K562 (cell line): ENCODE results near the gene HYOU1. TPM values are rescaled to one million over a fixed set of nuclear protein-coding genes. Genes with fewer than 3 reads are reported as not detected.
A peak's percentile ranks its signal among the peaks of the same experiment; 100 is the strongest.

Experiments
- ATAC-seq: fragments of 200-7000 bp; cut with Tn5 transposase; 3 replicates; pipeline ENCODE4 v1.9.1; 2020; ENCODE audit warnings: moderate library complexity
- BruUV-seq: library from RNA; stranded (reverse); fragments of 400-500 nt; replicated peaks from 2 replicates; lab custom pipeline; 2021; lab: Mats Ljungman, UMichigan
- CTCF ChIA-PET: fragments of 300-600 bp; formaldehyde crosslinking; extraction: SDS; loops from one replicate; lab custom pipeline; 2021; ENCODE audit warnings: low intra/inter-chr PET ratio; lab: Yijun Ruan, JAX
- POLR2A ChIA-PET: fragments of 300-600, 350-650 bp; sonication (Branson Sonifier 250); formaldehyde crosslinking; extraction: SDS; loops from one replicate; lab custom pipeline; 2021; ENCODE audit warnings: antibody characterized with exemption, inconsistent platforms; lab: Yijun Ruan, JAX
- DNase-seq, 4 experiments: peaks; one replicate each; pipeline versions ENCODE4 v3.0.0 to v3.0.0-alpha.2; 2011 to 2018; ENCODE audit warnings: low spot score in 3 of 4, mixed read lengths in 3 of 4; ENCODE audit errors: extremely low read depth in 1 of 4
- FAIRE-seq: peaks from 2 replicates; lab custom pipeline; 2011; peaks lifted over from hg19 to GRCh38; lab: Jason Lieb, UNC
- H2AFZ ChIP-seq: 2 replicates; pipeline ENCODE4 v1.6.0; 2011; ENCODE audit warnings: low read depth, low read length, control low read depth, inconsistent platforms
- H3K27ac ChIP-seq: fragments of 200-600 bp; 3 replicates; pipeline ENCODE4 v1.8.0; 2011; ENCODE audit warnings: low read depth, mild to moderate bottlenecking, control low read depth, inconsistent platforms, low read length, moderate library complexity, mixed read lengths; ENCODE audit errors: extremely low read depth
- H3K27me3 ChIP-seq, 2 experiments: fragments of 300-600 bp in 1 of 2; 2 replicates in 1 of 2; 3 replicates in 1 of 2; pipeline versions ENCODE4 v1.6.0 to v1.8.0; 2011; ENCODE audit warnings: inconsistent platforms in 2 of 2, low read length in 2 of 2, mild to moderate bottlenecking in 1 of 2, mixed read lengths in 1 of 2, moderate library complexity in 1 of 2; ENCODE audit not compliant: control insufficient read depth in 2 of 2, insufficient read depth in 2 of 2
- H3K36me3 ChIP-seq: fragments of 300-600 bp; 3 replicates; pipeline ENCODE4 v1.8.0; 2011; ENCODE audit warnings: mild to moderate bottlenecking, low read length, inconsistent platforms; ENCODE audit not compliant: control insufficient read depth, insufficient read depth
- H3K4me1 ChIP-seq, 2 experiments: fragments of 200-600 bp in 1 of 2; replicated peaks in 1 of 2; 2 replicates in 1 of 2; 3 replicates in 1 of 2; pipeline versions ENCODE4 v1.5.1 to v1.8.0; 2011; ENCODE audit warnings: inconsistent platforms in 2 of 2, low read length in 2 of 2, mild to moderate bottlenecking in 1 of 2, mixed read lengths in 1 of 2, moderate library complexity in 1 of 2; ENCODE audit not compliant: control insufficient read depth in 2 of 2, insufficient read depth in 2 of 2
- H3K4me2 ChIP-seq: 2 replicates; pipeline ENCODE4 v1.6.1; 2011; ENCODE audit warnings: low read length, control low read depth, inconsistent platforms, mixed read lengths; ENCODE audit not compliant: insufficient read depth
- H3K4me3 ChIP-seq: fragments of 200-600 bp; sonication (generic), shearing (Covaris generic); 2 replicates; pipeline ENCODE4 v1.5.1; 2016; ENCODE audit warnings: control low read depth, inconsistent platforms
- H3K79me2 ChIP-seq: fragments of 200-600 bp; 3 replicates; pipeline ENCODE4 v1.8.0; 2011; ENCODE audit warnings: low read length, inconsistent platforms; ENCODE audit not compliant: control insufficient read depth, insufficient read depth
- H3K9ac ChIP-seq, 2 experiments: 2 replicates each; pipeline versions ENCODE4 v1.6.0 to v1.6.1; 2011; ENCODE audit warnings: low read depth in 2 of 2, low read length in 2 of 2, control low read depth in 1 of 2, inconsistent platforms in 1 of 2, mild to moderate bottlenecking in 1 of 2, mixed read lengths in 1 of 2; ENCODE audit not compliant: insufficient read depth in 1 of 2
- H3K9me1 ChIP-seq: one replicate; pipeline ENCODE4 v1.6.0; 2011; ENCODE audit warnings: inconsistent platforms, mild to moderate bottlenecking, low read length, moderate library complexity; ENCODE audit not compliant: control insufficient read depth, insufficient read depth
- H3K9me3 ChIP-seq: replicated peaks from 2 replicates; pipeline ENCODE4 v1.5.1; 2011; ENCODE audit warnings: low read depth, low read length, inconsistent platforms; ENCODE audit not compliant: control insufficient read depth, insufficient read depth
- H4K20me1 ChIP-seq: replicated peaks from 2 replicates; pipeline ENCODE4 v1.6.1; 2011; ENCODE audit warnings: low read length, inconsistent platforms, mixed read lengths; ENCODE audit not compliant: control insufficient read depth, insufficient read depth
- HDAC8 ChIP-seq: fragments of 450-650 bp; IDR thresholded peaks from 2 replicates; pipeline ENCODE4 v1.6.1; 2016; ENCODE audit warnings: mild to moderate bottlenecking, missing genetic modification characterization, moderate library complexity, missing compliant biosample characterization
- HMGN3 ChIP-seq: IDR thresholded peaks from 2 replicates; pipeline ENCODE4 v1.6.1; 2011; ENCODE audit warnings: borderline replicate concordance, low read depth, mild to moderate bottlenecking, mixed read lengths, low read length; ENCODE audit not compliant: insufficient read length; ENCODE audit errors: extremely low read depth
- KLF16 ChIP-seq: IDR thresholded peaks from 2 replicates; pipeline ENCODE4 v1.6.1; 2016; ENCODE audit warnings: antibody characterized with exemption
- NR4A1 ChIP-seq, 2 experiments: fragments of 250-450 bp in 1 of 2; fragments of 450-650 bp in 1 of 2; sonication (Bioruptor Pico) in 1 of 2; IDR thresholded peaks; 2 replicates each; pipeline versions ENCODE4 v1.4.0 to v1.6.1; 2016 to 2020; ENCODE audit warnings: mild to moderate bottlenecking in 2 of 2, missing compliant biosample characterization in 1 of 2, missing genetic modification characterization in 1 of 2, moderate library complexity in 1 of 2
- RUNX1 ChIP-seq: sonication (generic); IDR thresholded peaks from 2 replicates; pipeline ENCODE4 v1.6.1; 2016; ENCODE audit warnings: antibody characterized with exemption, low read depth
- SNIP1 ChIP-seq: fragments of 450-650 bp; IDR thresholded peaks from 2 replicates; pipeline ENCODE4 v1.7.1; 2017; ENCODE audit warnings: low read depth, mild to moderate bottlenecking
- WGBS: fragments of 100-300 bp; shearing (Covaris generic); methylation state at CpG from one replicate; pipeline ENCODE4 v1.1.6; 2016; ENCODE audit warnings: low coverage, mixed read lengths; ENCODE audit not compliant: insufficient coverage; ENCODE audit errors: missing lambda C conversion rate; 5-methylcytosine and 5-hydroxymethylcytosine counted together
- in situ Hi-C: fragments of 300-500 bp; cut with MboI; formaldehyde crosslinking; loops from 4 replicates; pipeline ENCODE4 v1.15.0; 2018; ENCODE audit warnings: inconsistent platforms, mixed read lengths
- intact Hi-C: fragments of 100-400 bp; cut with micrococcal nuclease; formaldehyde crosslinking; loops from 2 replicates; pipeline ENCODE4 v1.14.2; 2022
- polyA plus RNA-seq, 8 experiments: library from polyadenylated mRNA; depleted of rRNA in 4 of 8; stranded (reverse) in 5 of 8; unstranded in 3 of 8; fragments of >200 nt; fragmentation: Nextera tagmentation in 2 of 8; fragmentation: Illumina TruSeq in 1 of 8; extraction: Ambion mirVana in 2 of 8; extraction: Trizol in 1 of 8; gene quantifications; 2 replicates each; pipeline versions ENCODE4 v1.2.1 to v1.2.3, GENCODE V29; 2011 to 2014; ENCODE audit warnings: inconsistent platforms in 1 of 8, missing spikeins in 1 of 8
- total RNA-seq, 7 experiments: library from RNA; depleted of rRNA in 6 of 7; stranded (reverse); fragments of >200 nt in 6 of 7; fragmentation: Illumina TruSeq in 2 of 7; extraction: Trizol in 2 of 7; gene quantifications; 2 replicates each; pipeline versions ENCODE4 v1.2.1 to v1.2.3, GENCODE V29; 2011 to 2021; ENCODE audit warnings: low replicate concordance in 1 of 7
- TF ChIP-seq, protein P1 (sequence below): fragments of 250-450 bp; sonication (Bioruptor Pico); IDR thresholded peaks from 2 replicates; pipeline ENCODE4 v1.8.0; 2021; ENCODE audit warnings: borderline replicate concordance, mild to moderate bottlenecking, moderate library complexity; ENCODE audit not compliant: poor library complexity, severe bottlenecking

The HYOU1 gene
- total and polyA plus RNA-seq, 9 of the 15 experiments (the other 6 are each of a cell fraction or from before 2014, with no cell fraction given): 19.5 to 197 (median 128) TPM

DNA sequence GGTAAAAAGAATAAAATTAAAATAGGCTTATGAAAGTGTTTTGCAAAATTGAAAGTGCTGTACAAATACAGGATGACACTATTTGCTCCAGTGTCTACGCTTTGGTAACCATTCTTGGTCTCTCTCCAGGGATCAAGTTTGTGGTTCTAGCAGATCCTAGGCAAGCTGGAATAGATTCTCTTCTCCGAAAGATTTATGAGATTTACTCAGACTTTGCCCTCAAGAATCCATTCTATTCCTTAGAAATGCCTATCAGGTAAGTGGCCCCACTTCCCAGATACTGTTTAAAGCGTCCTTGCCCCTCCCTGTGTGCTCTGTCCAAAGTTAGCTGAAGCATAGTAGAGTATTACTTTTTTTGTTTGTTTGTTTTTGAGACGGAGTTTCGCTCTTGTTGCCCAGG is 35.4 kb downstream of the HYOU1 start:
- H3K9me1 ChIP-seq: no peaks in the 10 kb centered on the region
- no peak overlapping the region for H3K27ac ChIP-seq
- 96% methylated on average over 5 of the region's 5 CpGs for WGBS
- no peak overlapping the region for H3K9ac ChIP-seq
- BruUV-seq: no TSS peak
- H3K9me3 ChIP-seq: no peaks in the 10 kb centered on the region
- peaks cover 24 to 34% of the 10 kb centered on the region in 2 experiments for H3K4me1 ChIP-seq
- no peak overlapping the region for H3K4me2 ChIP-seq
- no peak for ATAC-seq
- no peak overlapping the region for H3K4me3 ChIP-seq
- in situ Hi-C loops (no loop called here), intact Hi-C loops (no loop called here)
- no peak for FAIRE-seq
- CTCF ChIA-PET: no interaction called here
- H3K36me3 ChIP-seq: peaks cover 82% of the 10 kb centered on the region
- no peak for TF ChIP-seq HDAC8 (tag)
- TF ChIP-seq, protein P1, sequence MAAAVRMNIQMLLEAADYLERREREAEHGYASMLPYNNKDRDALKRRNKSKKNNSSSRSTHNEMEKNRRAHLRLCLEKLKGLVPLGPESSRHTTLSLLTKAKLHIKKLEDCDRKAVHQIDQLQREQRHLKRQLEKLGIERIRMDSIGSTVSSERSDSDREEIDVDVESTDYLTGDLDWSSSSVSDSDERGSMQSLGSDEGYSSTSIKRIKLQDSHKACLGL: no peak
- TF ChIP-seq RUNX1: no peak
- no peak for TF ChIP-seq SNIP1
- TF ChIP-seq KLF16: no peak
- no peak for TF ChIP-seq HMGN3
- TF ChIP-seq NR4A1 (CRISPR knock-in tag; IDR thresholded peaks at IDR 0.05): no peak
- no peak for TF ChIP-seq NR4A1 (tag; IDR thresholded peaks at IDR 0.05)
- H3K79me2 ChIP-seq: peaks cover 63% of the 10 kb centered on the region
- POLR2A ChIA-PET: no interaction called here
- H2AFZ ChIP-seq: no peak overlapping the region
- no peaks in the 10 kb centered on the region for H3K27me3 ChIP-seq
- 0 out of 2 replicates have a peak, but pooled peaks cover 14% of the 10 kb centered on the region for H4K20me1 ChIP-seq
- peak in 1 of 4 experiments; percentile 1 for DNase-seq
